Measurements from ENCODE around the gene DNMT3A.

- TF ChIP-seq CTCF (conservative IDR thresholded peaks at IDR 0.05; ENCODE audit: low read length) (no peak), EZH2phosphoT487 (IDR thresholded peaks at IDR 0.05; ENCODE audit: borderline replicate concordance) (no peak)
These were observed 104.0 kb downstream of the DNMT3A start for GRCh38 chr2:25237764-25238163.

All from Loucy (cell line).